NT2/D1 (cell line): ENCODE results near the gene LIPC.

Experiments used
- SUZ12 ChIP-seq: IDR thresholded peaks from 2 replicates; pipeline ENCODE4 v1.6.1; 2011; ENCODE audit not compliant: insufficient read length, insufficient read depth; ENCODE audit errors: extremely low read depth
- YY1 ChIP-seq: IDR thresholded peaks from 2 replicates; pipeline ENCODE4 v1.6.1; 2011; ENCODE audit not compliant: insufficient read length, insufficient read depth

DNA sequence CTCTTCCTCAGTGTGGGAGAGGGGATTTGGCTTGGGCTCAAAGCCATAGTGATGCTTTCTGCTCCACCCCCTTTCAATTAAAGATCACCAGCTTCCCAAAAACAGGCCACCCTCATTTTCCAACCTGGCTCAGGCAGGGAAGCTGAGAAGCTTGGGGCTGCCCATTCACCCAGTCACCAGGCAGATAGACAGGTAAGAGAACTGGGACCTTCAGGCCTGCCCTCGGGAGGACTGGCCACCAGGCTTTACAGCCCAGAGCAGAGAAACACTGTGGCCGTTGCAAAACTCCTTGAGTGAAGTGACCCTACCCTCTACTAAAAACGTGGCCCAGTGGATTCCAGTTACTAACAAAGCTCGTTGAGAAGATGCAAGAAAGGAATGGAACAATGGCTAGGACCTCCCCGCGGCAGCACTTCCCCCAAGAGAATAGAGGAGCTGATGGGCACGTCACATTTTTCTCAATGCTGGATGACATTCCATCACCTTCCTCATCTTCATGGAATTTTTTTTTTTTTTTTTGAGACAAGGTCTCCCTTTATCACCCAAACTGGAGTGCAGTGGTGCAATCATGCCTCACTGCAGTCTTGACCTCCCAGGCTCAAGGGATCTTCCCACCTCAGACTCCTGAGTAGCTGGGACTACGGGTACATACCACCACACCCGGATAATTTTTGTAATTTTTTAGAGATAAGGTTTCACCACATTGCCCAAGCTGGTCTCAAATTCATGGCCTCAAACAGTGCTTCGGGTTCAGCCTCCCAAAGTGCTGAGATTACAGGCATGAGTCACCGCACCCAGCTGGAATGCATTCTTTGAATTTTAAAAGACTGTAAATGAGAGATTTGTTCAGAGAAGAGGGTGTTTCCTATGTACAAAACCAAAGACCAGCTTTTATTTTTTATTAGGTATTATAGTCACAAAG lies 37.9 kb downstream of the LIPC start:
- no peak for TF ChIP-seq YY1
- no peak for TF ChIP-seq SUZ12
